Measurements from ENCODE around the gene POU4F1. TPM values are rescaled to one million over a fixed set of nuclear protein-coding genes. Genes with fewer than 3 reads are reported as not detected.

POU4F1 gene
- total RNA-seq, 2 donors from 2014 or later = 0.11 to 0.25 TPM

DNA sequence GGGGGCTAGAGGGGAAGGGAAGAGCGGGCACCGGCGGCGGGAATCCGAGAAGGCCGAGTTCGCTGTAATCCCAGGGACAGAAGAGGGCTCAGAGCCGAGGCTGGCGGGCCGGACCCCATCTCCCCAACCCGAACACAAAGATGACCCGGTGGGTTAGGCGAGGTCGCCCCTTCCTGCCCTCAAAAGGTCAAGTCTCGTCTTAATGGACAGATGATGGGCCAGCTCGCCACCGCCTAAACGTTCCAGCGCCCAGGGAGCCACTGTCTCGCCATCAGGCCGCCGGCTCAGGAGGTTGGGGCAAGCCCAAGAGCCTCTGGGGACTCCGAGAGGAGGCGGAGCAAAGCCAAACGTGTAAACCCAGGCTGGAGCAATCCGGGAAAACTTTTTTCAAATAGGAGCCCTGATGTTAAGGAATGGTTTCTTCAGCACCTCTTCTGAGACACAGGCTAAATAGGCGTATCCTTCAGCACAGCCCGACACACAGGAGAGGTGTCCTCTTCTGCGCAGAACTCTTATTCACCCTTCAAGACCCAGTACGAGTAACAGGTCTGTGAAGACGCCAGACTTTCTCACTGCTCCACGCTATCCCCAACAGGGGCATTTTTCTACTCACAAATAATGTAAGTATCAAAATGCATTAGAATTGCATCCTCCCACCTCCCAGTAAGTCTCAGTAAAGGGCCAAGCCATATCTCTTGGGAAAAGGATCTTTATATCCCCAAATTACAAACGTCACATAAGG, 6.3 kb upstream of the POU4F1 start:
- Mint-ChIP-seq H3K36me3 (peaks cover 5 to 13% of the 10 kb centered on the region in 2 donors), H3K27ac (no peak overlapping the region), H3K9me3 (peaks cover 0 to 3% of the 10 kb centered on the region in 2 donors)
- DNase-seq (ENCODE audit: low spot score in 2 of 2) (no peak), ATAC-seq (peak in 1 of 2 donors; percentile 21)

DNA sequence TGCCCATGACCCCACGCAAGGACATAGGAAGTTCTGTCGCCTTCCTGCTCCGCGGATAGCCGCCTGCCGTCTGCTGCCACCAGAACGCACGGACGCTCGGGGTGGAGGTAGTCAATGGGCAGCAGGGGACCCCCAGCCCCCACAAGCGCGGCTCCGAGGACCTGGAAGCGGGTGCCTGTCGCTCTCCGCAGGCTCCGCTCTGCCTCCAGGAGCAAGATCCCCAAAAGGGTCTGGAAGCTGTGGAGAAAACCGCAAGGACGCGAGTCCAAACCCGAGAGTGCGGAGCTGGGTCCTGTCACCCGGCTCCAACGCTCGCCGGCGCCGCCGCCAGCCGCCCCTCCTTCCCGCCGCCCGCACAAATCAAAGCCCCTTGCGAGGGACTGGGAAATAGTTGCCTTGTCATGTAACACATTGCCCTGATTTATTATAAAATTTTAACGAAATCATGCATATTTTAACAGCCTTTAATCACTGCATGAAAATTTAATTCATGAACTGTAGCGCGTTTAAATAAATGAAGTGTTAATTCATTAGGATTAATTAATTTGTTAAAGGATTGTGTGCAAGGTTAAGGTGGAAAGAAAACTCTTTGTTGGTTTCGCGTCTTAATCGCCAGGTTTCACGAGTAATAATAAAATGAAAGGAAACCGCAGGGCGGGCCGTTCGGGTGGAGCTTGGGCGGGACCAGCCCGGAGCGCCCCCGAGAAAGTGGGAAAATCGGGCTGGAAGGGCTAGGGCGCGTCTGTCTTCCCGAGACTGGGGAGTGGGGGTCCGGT, 5.5 kb upstream of the POU4F1 start:
- Mint-ChIP-seq H3K36me3 (peaks cover 0 to 10% of the 10 kb centered on the region in 2 donors), H3K27ac (no peak overlapping the region), H3K9me3 (no peaks in the 10 kb centered on the region)
- no peak for ATAC-seq
- no peak for DNase-seq (ENCODE audit: low spot score in 2 of 2)

DNA sequence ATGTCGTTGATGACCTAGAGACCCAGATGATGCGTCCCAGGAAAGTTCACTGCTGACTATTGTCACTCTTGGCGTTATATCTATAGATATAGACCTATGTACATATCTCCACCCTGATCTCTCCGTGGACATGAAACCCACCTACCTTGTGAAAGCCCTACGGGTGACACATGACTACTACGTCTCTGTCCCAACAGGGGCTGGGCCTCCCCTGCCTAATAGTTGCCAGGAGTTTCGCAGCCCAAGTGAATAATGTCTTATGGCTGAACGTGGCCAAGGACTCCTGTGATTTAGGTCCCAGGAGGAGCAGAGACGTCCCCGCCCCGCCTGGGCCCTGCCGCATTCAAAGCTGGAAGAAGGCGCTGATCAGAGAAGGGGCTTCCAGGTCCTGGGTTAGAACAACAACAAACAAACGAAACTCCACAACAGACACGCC, 4.9 kb upstream of the POU4F1 start:
- Mint-ChIP-seq H3K27ac (peak overlapping the region in 1 of 2 donors; percentile 29), H3K9me3 (no peaks in the 10 kb centered on the region), H3K36me3 (peaks cover 0 to 16% of the 10 kb centered on the region in 2 donors)
- no peak for DNase-seq (ENCODE audit: low spot score in 2 of 2)
- no peak for ATAC-seq

DNA sequence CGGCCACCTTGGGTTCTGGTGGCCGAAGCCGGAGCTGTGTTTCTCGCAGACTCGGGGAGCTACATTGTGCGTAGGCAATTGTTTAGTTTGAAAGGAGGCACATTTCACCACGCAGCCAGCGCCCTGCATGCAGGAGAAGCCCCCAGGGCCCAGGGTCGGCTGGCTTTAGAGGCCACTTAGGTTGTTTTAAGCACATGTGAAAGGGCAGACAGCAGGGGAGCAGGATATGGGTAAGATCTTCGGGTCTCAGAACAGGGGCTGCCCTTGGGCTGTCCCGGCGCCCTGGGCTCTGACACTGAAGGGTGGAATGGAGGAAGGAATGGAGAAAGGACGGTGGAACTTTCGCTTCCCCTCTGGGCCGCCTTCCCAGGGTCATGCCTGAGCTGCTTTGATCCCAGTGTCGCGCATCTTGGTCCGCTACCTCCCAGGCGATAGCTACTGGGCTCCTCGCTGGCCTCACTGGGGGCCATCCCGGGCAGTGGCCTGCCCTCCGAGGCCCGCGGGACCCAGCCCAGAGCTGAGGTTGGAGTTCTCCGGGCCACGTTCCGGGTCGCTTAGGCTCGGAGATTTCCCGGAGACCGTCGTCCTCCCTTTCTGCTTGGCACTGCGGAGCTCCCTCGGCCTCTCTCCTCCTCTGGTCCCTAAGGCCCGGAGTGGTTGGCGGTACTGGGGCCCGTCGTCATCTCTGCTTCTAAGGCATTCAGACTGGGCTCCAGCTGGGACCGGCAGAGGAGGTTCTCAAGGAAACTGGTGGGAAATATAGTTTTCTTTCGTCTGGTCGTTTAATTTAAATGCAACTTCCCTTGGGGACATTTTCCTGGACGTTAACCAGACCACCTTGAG, 4.3 kb upstream of the POU4F1 start:
- DNase-seq (ENCODE audit: low spot score in 2 of 2) (no peak), ATAC-seq (no peak)
- H3K9me3 Mint-ChIP-seq = no peaks in the 10 kb centered on the region
- peaks cover 1 to 18% of the 10 kb centered on the region in 2 donors for H3K36me3 Mint-ChIP-seq
- H3K27ac Mint-ChIP-seq = peak overlapping the region in 1 of 2 donors; percentile 29

DNA sequence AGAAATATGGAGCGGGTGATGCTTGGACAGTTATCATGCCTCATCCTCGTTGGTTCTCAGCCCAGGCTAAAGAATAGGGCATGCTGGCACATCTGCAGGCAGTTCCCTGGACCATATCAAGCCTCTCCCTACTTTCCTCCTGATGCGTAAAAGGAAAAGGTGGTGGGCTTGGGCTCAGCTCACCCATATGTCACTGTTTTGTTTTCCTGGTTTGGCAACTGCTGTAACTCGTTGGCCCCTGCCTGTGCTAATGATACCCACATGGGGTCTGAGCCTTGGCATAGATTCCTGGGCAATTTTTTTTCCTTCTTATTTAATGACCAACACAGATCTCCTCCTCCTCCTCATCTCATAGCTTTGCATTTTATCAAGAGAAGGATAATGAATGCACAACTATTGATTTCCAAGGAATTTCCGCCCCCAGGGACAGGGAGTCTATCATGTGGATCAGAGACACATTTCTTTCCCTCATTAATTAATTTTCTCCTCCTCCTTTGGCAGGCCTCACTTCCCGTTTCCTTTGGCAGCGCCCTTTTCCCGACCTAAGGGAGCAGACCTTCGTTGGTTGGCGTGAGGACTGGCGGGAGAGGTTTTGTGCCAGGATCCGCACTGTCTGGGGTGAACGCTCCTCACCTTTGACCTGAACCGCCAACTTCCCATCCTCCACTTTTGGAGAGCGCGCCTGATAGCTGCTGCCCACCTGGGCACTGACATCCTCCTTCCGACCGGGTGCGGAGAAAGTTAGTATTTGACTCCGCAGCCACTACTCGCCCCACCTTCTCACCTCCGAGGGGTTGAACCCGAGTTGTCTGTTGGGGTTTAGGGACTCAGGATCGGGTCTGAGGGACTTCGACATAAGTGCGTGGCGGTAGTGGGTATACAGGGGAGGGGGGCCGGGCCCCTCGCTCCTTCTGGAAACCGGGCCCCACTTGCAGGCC, 3.4 kb upstream of the POU4F1 start:
- no peaks in the 10 kb centered on the region for H3K9me3 Mint-ChIP-seq
- ATAC-seq = no peak
- H3K36me3 Mint-ChIP-seq = peaks cover 6 to 24% of the 10 kb centered on the region in 2 donors
- H3K27ac Mint-ChIP-seq = no peak overlapping the region
- DNase-seq (ENCODE audit: low spot score in 2 of 2) = no peak

DNA sequence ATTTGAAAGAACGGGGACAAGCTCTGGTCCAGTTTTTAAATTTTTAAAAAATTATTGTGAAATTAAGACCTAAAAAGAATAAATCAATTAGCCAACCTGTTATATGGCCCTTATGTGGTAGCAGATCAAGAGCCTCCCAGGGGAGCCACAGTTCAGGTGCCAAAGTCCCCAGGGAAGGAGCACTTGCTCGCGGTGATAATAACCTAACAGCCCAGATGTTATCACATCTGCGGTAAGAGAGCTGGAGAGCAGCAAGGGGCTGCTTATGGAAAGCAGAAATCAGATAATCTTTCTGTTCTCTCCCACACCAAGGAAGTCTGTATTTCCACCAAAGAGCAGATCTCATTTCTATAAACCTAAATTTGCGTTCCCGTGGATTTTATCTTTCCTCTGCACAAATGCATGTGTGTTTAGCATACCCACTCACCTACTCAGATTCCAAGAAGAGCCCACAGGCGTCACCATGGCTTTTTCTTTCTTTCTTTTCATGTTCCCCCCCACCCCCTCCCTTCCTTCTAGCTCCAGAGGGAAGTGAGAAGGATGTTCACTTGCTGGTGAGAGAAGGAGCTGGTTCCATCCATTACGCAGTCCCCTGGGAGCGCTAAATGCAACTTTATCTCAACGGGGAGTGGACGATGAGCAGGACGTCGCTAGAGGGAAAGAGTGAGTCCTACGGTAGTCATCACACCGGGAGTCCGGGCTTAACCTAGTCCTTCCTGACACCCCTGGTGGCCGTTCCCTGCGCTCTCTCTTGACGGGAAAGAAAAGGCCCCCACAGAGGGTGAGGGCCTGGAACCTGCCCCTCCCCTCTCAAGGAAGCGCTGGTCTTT, 1.6 kb upstream of the POU4F1 start:
- ATAC-seq = no peak
- no peak for DNase-seq (ENCODE audit: low spot score in 2 of 2)

DNA sequence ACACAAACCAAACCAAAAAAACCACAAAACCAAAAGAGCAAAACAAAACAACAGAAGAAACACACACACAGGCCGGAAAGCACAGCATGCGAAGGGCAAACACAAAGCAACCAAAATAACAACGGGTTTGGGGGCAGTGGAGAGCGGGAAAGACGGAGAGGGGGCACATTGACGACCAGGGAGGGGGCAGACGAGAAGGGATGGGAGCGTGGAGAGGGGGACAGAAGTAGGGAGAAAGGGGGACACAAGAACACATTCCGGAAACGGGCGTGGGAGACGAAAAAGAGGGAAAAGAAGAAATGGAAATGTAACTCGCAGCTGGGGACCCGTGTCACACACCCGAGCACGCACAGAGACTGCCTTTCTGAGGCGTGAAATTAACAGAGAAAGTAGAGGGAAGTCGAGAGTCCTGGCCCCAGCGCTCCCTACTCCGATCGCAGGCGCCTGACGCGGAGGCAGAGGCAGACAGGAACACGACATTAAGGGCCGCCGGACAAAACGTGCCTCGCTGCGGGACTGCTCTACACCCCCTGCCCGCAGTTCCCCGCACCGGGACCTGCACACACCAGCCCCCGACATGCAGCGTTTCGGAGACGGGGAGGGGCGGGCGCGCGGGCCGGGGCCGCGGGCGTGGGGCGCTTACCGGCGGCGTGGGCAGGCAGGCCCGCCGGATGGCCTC, 652 bp downstream of the POU4F1 start:
- Mint-ChIP-seq H3K27ac (peak overlapping the region in 1 of 2 donors; percentile 87), H3K36me3 (peaks cover 6 to 36% of the 10 kb centered on the region in 2 donors), H3K9me3 (no peaks in the 10 kb centered on the region)
- peak; percentile 6 to 18 for ATAC-seq
- DNase-seq (ENCODE audit: low spot score in 2 of 2) = no peak

More for the DNA sequence above, 1.6 kb upstream of the POU4F1 start:
- H3K36me3 Mint-ChIP-seq = peaks cover 6 to 30% of the 10 kb centered on the region in 2 donors
- H3K27ac Mint-ChIP-seq = no peak overlapping the region
- no peaks in the 10 kb centered on the region for H3K9me3 Mint-ChIP-seq

DNA sequence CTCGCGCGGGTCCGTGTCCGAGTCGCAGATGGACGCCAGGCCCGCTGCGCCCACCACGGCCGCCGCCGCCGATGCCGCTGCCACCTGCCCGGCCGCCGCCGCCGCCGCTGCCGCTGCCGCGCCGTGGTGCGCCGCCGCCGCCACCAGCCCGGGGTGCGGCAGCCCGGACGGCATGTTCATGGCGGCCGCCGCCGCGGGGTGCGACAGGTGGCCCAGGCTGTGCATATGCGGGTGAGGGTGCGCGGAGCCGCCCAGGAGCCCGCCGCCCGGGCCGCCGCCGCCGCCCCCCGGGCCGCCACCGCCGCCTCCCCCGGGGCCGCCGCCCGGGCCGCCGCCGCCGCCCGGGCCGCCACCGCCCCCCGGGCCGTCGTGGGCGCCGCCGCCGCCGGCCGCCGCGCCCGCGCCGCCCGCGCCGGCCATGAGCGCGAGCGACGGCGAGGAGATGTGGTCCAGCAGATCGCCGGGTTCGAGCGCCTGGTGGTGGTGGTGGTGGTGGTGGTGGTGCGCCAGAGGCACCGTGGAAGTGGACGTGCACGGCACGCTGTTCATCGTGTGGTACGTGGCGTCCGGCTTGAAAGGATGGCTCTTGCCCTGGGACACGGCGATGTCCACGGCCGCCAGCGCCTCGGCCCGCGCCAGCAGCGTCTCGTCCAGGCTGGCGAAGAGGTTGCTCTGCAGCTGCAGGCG, 1.3 kb downstream of the POU4F1 start:
- Mint-ChIP-seq H3K36me3 (peaks cover 12 to 40% of the 10 kb centered on the region in 2 donors), H3K9me3 (no peaks in the 10 kb centered on the region), H3K27ac (peak overlapping the region in 1 of 2 donors; percentile 87)
- no peak for DNase-seq (ENCODE audit: low spot score in 2 of 2)
- ATAC-seq = no peak

DNA sequence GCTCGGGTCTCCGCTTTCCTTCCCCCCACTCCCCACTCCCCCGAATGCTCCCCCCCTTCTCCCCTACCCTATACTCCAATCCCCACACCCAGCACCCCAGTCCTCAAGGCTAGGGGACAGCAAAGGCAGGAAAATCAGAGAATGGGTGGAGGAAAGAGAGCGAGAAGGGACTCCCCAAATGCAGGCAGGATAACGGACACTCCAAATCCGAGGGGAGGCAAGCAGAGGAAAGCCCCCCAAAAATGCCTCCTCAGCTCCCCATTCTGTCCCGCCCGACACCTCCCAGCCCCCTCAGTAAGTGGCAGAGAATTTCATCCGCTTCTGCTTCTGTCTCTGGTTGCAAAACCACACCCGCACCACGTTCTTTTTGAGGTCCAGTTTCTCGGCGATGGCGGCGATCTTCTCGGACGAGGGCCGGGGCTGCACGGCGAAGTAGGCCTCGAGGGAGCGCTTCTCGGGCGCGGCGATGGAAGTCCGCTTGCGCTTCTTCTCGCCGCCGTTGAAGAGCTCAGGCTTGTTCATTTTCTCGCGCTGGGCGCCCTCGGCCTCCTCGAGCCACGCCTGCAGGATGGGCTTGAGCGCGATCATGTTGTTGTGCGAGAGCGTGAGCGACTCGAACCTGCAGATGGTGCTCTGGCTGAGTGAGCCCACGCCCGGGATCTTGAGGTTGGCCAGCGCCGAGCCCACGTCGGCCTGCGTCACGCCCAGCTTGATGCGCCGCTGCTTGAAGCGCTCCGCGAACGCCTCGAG, 2.1 kb downstream of the POU4F1 start:
- DNase-seq (ENCODE audit: low spot score in 2 of 2) (no peak), ATAC-seq (no peak)
- Mint-ChIP-seq H3K9me3 (no peaks in the 10 kb centered on the region), H3K27ac (no peak overlapping the region), H3K36me3 (peaks cover 14 to 38% of the 10 kb centered on the region in 2 donors)

DNA sequence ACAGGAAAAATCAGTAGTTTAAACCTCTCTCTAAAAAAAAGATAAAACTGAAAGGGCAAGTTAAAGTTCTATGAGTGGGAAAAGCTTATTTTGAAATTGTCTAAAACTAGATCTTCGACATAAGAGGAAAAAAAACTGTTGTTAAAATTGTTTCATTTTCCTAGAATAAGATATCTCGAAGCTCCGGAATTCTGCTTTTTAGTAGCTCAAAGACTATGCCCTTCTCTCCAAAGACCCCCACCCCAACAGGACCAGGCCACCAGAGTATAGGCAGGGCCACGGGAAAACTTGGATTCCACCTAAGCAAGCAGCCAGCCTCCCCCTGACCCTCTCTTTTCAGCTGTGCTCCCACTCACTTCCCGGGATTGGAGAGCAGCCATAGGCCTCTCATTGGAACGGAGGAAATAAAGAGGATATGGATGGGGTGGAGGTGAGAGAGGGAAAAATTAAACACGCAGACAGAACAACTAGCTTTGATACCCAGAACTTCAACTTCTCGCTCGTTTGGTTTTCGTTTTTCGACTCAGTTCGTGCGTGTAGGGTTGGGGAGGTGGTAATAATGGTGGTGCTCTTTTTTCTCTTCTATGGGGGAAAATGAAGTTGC, 3.0 kb downstream of the POU4F1 start:
- Mint-ChIP-seq H3K9me3 (no peaks in the 10 kb centered on the region), H3K27ac (no peak overlapping the region), H3K36me3 (peaks cover 14 to 41% of the 10 kb centered on the region in 2 donors)
- ATAC-seq (no peak), DNase-seq (ENCODE audit: low spot score in 2 of 2) (no peak)

DNA sequence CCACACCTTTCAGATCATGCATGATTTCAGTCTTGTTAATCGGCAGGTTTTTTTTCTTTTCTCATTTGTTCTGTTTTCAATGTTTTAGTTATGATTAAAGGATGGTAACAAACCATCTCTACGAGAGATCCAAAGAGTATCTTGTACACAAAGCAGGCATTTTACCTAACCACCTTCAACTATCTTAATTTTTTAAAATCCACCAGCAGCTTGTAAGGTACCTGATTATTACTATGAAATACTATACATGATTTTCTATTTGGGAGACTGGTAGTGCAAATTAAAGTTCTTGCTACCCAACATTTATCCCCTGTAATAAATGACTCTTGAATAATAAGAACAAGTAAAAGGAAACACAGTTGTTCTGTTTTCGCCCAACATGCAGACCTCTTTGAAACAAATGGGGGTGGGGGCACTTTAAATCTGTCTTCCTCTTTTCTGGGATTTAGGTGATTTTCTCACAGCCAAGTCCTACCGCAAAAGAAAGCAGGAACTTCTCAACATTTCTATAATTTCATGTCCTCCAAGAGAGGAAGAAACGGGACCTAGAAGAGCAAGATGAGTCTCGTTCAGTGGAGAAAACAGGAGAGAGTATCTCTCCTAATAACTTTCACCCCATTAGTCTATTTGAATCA, 3.6 kb downstream of the POU4F1 start:
- Mint-ChIP-seq H3K9me3 (peaks cover 0 to under 1% of the 10 kb centered on the region in 2 donors), H3K36me3 (peaks cover 15 to 46% of the 10 kb centered on the region in 2 donors), H3K27ac (no peak overlapping the region)
- DNase-seq (ENCODE audit: low spot score in 2 of 2) = no peak
- ATAC-seq = no peak

DNA sequence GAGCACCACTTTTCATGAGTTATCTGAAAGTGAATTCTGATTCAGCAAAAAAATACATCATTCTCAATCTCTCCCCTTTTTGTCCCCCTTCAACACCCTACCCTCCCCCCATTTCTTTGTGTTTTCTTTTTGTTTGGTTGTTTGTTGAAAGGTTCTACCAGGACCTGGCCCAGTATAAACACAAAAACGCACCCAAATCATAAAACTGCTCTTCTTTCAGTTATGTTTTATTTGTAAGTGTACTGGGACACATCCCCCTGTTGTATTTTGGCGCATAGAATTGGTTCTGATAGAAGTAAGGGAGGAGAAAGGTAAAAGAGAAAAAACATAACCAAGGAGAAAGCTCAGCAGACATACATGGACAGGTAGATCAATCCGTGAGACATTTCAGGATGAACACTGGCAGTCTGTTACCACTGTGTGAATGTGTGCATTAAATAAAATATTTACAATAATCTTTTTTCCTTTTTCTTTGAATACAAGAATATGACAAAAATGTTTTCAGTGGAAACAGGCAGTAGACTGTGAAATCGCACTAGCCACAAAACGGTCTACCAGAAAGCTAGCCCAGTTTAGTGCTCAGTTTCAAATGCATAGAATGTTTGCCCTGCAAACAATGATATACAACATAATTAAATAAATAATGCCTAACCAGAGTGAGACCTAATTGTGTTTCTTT, 4.2 kb downstream of the POU4F1 start:
- DNase-seq (ENCODE audit: low spot score in 2 of 2) (no peak), ATAC-seq (no peak)
- Mint-ChIP-seq H3K36me3 (peaks cover 21 to 53% of the 10 kb centered on the region in 2 donors), H3K9me3 (peaks cover 0 to 5% of the 10 kb centered on the region in 2 donors), H3K27ac (no peak overlapping the region)

Measured in activated naive CD4-positive, alpha-beta T cell treated with anti-CD3 and anti-CD28 coated beads, Interleukin-2, amount 50 U/mL, for 72 hours (primary cell).